Lower lobe of right lung (tissue), 2 donors: ENCODE results near the gene ADAT1. TPM values are rescaled to one million over a fixed set of nuclear protein-coding genes. Genes with fewer than 3 reads are reported as not detected.
A peak's percentile ranks its signal among the peaks of the same experiment; 100 is the strongest.

ENCODE experiments used
- ATAC-seq, 2 donors: fragments of 200-7000 bp; cut with Tn5 transposase; one replicate each; pipeline ENCODE4 v1.9.1; 2020 to 2022; ENCODE audit warnings: mild to moderate bottlenecking in 2 of 2, moderate library complexity in 2 of 2
- DNase-seq: peaks from one replicate; pipeline ENCODE4 v3.0.0-alpha.2; 2020
- H3K27ac ChIP-seq: fragments of 200-600 bp; one replicate; pipeline ENCODE4 v1.8.0; 2022
- H3K27me3 ChIP-seq: fragments of 200-600 bp; one replicate; pipeline ENCODE4 v1.8.0; 2022; ENCODE audit warnings: low read depth
- H3K36me3 ChIP-seq: fragments of 200-600 bp; one replicate; pipeline ENCODE4 v1.8.0; 2022; ENCODE audit warnings: mild to moderate bottlenecking
- H3K4me1 ChIP-seq: fragments of 200-600 bp; one replicate; pipeline ENCODE4 v1.8.0; 2022
- H3K4me3 ChIP-seq: fragments of 200-600 bp; one replicate; pipeline ENCODE4 v1.8.0; 2022; ENCODE audit warnings: mild to moderate bottlenecking
- H3K9me3 ChIP-seq: fragments of 200-600 bp; one replicate; pipeline ENCODE4 v1.8.0; 2022
- intact Hi-C: fragments of 100-400 bp; cut with DNase I; formaldehyde crosslinking; loops from one replicate; pipeline ENCODE4 v1.11.0; 2022
- total RNA-seq: library from RNA; stranded (reverse); fragmentation: NEBNext Ultra II Directional; extraction: Animal tissue kit (Norgen Biotek cat#: 25700); gene quantifications from one replicate; pipeline ENCODE4 v1.2.1, GENCODE V29; 2021
- TF ChIP-seq, protein P1 (sequence below): fragments of 200-600 bp; IDR thresholded peaks from one replicate; pipeline ENCODE4 v1.8.0; 2022; ENCODE audit warnings: antibody characterized with exemption, mild to moderate bottlenecking
- donor health status: DM: no; HTN: yes; CAD: no; lungs with severe emphysema.

Gene ADAT1
- total RNA-seq, 1 donor from 2014 or later, result 50.2 TPM

DNA sequence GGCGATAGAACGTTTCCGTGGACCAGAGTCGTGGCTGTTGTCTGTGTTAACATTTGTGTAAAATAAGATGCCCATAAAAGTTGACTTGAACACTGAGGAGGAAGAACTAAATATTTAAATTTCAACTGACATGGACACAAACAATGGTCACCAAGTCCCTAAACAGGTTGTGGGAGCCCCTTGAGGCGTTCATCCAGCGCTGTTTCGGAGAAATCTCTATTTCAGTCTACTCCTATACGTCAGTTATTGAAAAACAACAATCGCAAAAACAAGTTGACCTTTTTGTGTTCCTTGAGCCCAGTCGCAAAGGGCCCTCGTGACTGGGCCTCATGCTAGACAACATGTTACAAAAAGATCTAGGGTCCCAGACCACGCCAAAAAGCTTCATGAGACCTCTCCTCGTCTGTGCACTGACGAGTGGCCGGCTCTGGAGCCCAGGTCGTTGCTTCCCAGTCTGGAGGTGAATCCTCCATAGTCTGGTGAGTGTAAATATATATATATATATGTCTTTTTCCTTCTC is 66.6 kb downstream of the ADAT1 start:
- Histone ChIP-seq H3K4me1 (peaks cover 17% of the 10 kb centered on the region), H3K27ac (peak overlapping the region; percentile 76)
- intact Hi-C loops, result no loop called here

DNA sequence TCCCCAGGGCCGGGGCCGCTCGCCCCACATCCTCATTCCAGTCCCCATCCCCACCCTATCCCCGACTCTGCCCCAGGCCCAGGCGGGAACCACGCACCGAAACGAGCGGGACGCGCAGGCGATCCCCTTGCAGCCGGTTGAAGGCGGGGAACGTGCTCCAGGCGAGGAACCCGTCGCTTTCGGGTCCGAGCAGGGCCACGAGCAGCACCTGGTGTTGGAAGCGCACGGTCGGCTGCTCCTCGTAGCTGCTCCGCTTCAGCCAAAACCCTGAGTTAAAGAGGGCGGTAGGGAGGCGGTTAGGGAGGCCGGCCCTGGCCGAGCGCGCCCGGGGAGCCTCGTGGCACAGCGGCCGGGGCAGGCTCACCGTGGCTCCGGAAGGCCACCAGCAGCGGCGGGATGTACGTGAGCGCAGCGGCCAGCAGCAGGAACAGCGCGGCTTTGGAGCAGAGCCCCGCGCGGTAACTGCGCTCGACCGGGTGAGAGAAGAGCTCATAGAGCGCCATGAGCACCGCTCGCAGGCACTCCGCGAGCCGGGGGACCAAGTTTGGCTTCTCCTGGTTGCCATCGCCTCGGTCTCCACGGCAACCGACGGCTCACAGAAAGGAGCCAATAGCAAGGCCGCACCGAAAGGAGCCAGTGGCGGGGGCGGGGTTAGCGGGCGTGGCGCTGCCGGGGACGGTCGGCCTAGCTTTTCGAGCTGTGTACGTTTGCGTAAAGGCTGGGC is 67.2 kb downstream of the ADAT1 start, which contains the start of gene TMEM231:
Gene TMEM231, minus strand, starts transcription at position 546 of the 724 bp plus-strand sequence. Its CDS starts 43 bp downstream, at position 503.
- Histone ChIP-seq H3K27ac (peak within 1 kb of the TSS; percentile 76), H3K9me3 (no peaks in the 10 kb centered on the region), H3K4me3 (peak within 1 kb of the TSS; percentile 96), H3K27me3 (no peaks in the 10 kb centered on the region), H3K36me3 (no peaks in the 10 kb centered on the region), H3K4me1 (peaks cover 17% of the 10 kb centered on the region)
- peak; percentile 99 for DNase-seq
- TF ChIP-seq, protein P1, sequence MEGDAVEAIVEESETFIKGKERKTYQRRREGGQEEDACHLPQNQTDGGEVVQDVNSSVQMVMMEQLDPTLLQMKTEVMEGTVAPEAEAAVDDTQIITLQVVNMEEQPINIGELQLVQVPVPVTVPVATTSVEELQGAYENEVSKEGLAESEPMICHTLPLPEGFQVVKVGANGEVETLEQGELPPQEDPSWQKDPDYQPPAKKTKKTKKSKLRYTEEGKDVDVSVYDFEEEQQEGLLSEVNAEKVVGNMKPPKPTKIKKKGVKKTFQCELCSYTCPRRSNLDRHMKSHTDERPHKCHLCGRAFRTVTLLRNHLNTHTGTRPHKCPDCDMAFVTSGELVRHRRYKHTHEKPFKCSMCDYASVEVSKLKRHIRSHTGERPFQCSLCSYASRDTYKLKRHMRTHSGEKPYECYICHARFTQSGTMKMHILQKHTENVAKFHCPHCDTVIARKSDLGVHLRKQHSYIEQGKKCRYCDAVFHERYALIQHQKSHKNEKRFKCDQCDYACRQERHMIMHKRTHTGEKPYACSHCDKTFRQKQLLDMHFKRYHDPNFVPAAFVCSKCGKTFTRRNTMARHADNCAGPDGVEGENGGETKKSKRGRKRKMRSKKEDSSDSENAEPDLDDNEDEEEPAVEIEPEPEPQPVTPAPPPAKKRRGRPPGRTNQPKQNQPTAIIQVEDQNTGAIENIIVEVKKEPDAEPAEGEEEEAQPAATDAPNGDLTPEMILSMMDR, result no peak
- intact Hi-C loops, result no loop called here
- ATAC-seq, result peak; percentile 98 to 99

More for the DNA sequence above, 66.6 kb downstream of the ADAT1 start:
- Histone ChIP-seq H3K9me3 (no peaks in the 10 kb centered on the region), H3K4me3 (peak overlapping the region; percentile 96), H3K36me3 (no peaks in the 10 kb centered on the region), H3K27me3 (no peaks in the 10 kb centered on the region)
- TF ChIP-seq, protein P1, result no peak
- ATAC-seq, result no peak
- no peak for DNase-seq

DNA sequence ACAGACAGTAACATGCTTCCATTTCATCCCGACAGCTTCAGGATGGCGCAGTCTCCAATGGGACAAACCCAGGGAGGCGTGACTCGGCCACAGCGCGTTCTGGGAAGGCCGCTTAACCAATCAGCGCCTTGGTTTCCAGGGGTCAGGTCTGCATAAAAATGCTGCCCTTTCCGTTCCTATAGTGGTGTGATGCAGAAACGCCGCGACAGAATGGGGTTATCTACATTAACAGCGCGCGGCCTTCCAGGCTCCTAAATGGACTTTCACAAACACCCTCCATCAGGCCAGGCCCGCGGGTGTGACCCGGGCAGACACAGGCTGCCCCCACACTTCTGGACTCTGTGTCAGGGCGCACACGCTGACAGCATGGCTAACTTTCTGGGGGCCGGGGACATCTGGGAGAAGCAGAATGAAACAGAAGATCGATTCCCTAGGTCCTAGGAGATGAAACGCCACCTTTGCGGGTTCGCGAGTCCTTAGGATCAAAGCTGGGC is 67.8 kb downstream of the ADAT1 start:
- DNase-seq (peak; percentile 78), ATAC-seq (peak; percentile 86 to 92)
- intact Hi-C loops, result no loop called here
- Histone ChIP-seq H3K4me3 (peak overlapping the region; percentile 96), H3K4me1 (peaks cover 18% of the 10 kb centered on the region), H3K27me3 (no peaks in the 10 kb centered on the region), H3K27ac (peak overlapping the region; percentile 76), H3K36me3 (no peaks in the 10 kb centered on the region), H3K9me3 (no peaks in the 10 kb centered on the region)
- TF ChIP-seq, protein P1, result no peak

DNA sequence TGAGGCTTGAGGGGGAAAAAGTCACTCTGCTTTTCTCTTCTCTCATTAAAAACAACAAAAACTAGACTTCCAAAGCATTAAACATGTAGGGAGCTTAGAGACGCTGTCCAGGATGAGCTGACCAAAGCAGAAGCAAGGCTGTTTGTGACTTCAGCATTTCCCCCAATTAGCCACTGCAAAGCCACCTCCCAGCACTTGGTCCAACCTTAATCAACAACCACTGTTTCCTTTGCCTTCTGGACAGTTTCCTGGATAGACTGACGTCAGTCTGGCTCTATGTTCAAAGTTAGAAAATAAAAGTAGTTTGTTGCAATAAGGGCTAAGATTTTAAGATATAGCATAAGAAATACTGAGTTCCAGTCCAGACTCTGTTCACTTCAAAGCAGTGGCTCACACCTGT is 70.1 kb downstream of the ADAT1 start:
- intact Hi-C loops, result no loop called here
- no peak overlapping the region for H3K27ac ChIP-seq

DNA sequence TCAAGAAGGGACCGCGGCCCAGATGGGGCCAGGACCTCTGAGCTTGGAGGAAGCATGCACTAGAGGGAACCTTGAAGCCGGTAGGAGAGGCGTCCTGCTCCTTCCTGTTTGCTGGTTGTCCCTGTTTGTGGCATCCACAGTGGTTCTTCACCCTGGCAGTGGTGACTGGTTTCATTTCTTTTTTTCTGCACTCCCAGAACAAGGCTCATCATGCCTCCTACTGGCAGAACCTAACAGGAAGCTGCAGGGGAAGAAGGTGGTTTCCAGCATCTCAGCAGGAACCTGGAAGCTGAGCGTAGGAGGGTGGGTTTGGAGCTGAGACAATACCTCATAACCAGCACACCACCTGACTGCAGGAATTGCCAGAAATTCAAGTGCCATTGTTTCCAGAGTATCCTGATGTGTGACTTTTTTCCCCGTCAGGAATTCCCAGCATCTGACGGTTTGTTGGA is 72.8 kb downstream of the ADAT1 start:
- no peak overlapping the region for H3K27ac ChIP-seq

More for the DNA sequence above, 70.1 kb downstream of the ADAT1 start:
- DNase-seq (no peak), ATAC-seq (no peak)
- no peaks in the 10 kb centered on the region for H3K27me3 ChIP-seq
- H3K9me3 ChIP-seq, result no peaks in the 10 kb centered on the region
- H3K4me3 ChIP-seq, result no peak overlapping the region
- H3K36me3 ChIP-seq, result no peaks in the 10 kb centered on the region
- TF ChIP-seq, protein P1, result no peak
- H3K4me1 ChIP-seq, result peaks cover 23% of the 10 kb centered on the region

More for the DNA sequence above, 72.8 kb downstream of the ADAT1 start:
- TF ChIP-seq, protein P1, result peak; percentile 42
- H3K36me3 ChIP-seq, result no peaks in the 10 kb centered on the region
- H3K4me1 ChIP-seq, result peaks cover 12% of the 10 kb centered on the region
- DNase-seq (no peak), ATAC-seq (peak; percentile 65 to 77)
- intact Hi-C loops, result no loop called here
- H3K9me3 ChIP-seq, result no peaks in the 10 kb centered on the region
- H3K27me3 ChIP-seq, result no peaks in the 10 kb centered on the region
- no peak overlapping the region for H3K4me3 ChIP-seq

Other genes starting within 250 kb of the ADAT1 start
- gene CFDP1, start 189.8 kb downstream of the ADAT1 start, total RNA-seq, result 57.7 TPM
- gene TMEM170A, start 158.6 kb downstream of the ADAT1 start, total RNA-seq, result 31.2 TPM
- gene CHST6, start 127.8 kb downstream of the ADAT1 start, total RNA-seq, result 2.5 TPM
- gene CHST5, start 87.2 kb downstream of the ADAT1 start, total RNA-seq, result 0.62 TPM
- gene TMEM231, start 67.0 kb downstream of the ADAT1 start, total RNA-seq, result 14.5 TPM
- 120 TPM for gene GABARAPL2, start 56.9 kb downstream of the ADAT1 start, total RNA-seq
- 95.9 TPM for gene KARS1, start 24.4 kb upstream of the ADAT1 start, total RNA-seq
- 58.3 TPM for gene TERF2IP, start 24.5 kb upstream of the ADAT1 start, total RNA-seq
- gene CPHXL2, start 53.7 kb upstream of the ADAT1 start, total RNA-seq, result not detected
- not detected for gene DUXB, start 78.2 kb upstream of the ADAT1 start, total RNA-seq
- not detected for gene CPHXL, start 103.2 kb upstream of the ADAT1 start, total RNA-seq